Progenitor cell of endocrine pancreas (in vitro differentiated cells): ENCODE data around the gene SFTPA2. TPM values are rescaled to one million over a fixed set of nuclear protein-coding genes. Genes with fewer than 3 reads are reported as not detected.
"Not testable (repeated sequence)": the region's sequence is repeated elsewhere in the genome, so short reads cannot be mapped to it uniquely, and the experiment has no call there.

Experiments used
- DNase-seq: peaks from one replicate; pipeline ENCODE4 v3.0.0; 2021; ENCODE audit warnings: low spot score; ENCODE audit not compliant: unreplicated experiment
- H3K27ac Mint-ChIP-seq: 2 replicates; pipeline ENCODE4 v1.8.0; 2021; ENCODE audit warnings: mild to moderate bottlenecking, moderate library complexity, mixed read lengths
- H3K27me3 Mint-ChIP-seq: 2 replicates; pipeline ENCODE4 v1.8.0; 2021; ENCODE audit warnings: mixed read lengths
- H3K36me3 Mint-ChIP-seq: 2 replicates; pipeline ENCODE4 v1.8.0; 2022; ENCODE audit warnings: mixed read lengths; ENCODE audit not compliant: insufficient read depth
- H3K4me1 Mint-ChIP-seq: 2 replicates; pipeline ENCODE4 v1.8.0; 2021; ENCODE audit warnings: low read depth, mixed read lengths
- H3K4me3 Mint-ChIP-seq: 2 replicates; pipeline ENCODE4 v1.8.0; 2021; ENCODE audit warnings: low read depth, mild to moderate bottlenecking, moderate library complexity, mixed read lengths
- H3K9me3 Mint-ChIP-seq: 2 replicates; pipeline ENCODE4 v1.8.0; 2021; ENCODE audit warnings: low read depth, mixed read lengths
- total RNA-seq: library from RNA; stranded (reverse); gene quantifications from 2 replicates; pipeline ENCODE4 v1.2.1, GENCODE V29; 2021
- TF ChIP-seq, protein P1 (sequence below): fragments of 200-600 bp; sonication (generic); IDR thresholded peaks from one replicate; pipeline ENCODE4 v1.5.0; 2021; ENCODE audit warnings: antibody characterized with exemption, mild to moderate bottlenecking; ENCODE audit not compliant: unreplicated experiment

Gene SFTPA2
- total RNA-seq, 1 donor from 2014 or later = not detected

GRCh38 chr10:79542626-79543025 lies 17.6 kb downstream of the SFTPA2 start:
- Mint-ChIP-seq H3K4me3 (no peak overlapping the region), H3K4me1 (no peaks in the 10 kb centered on the region), H3K9me3 (no peaks in the 10 kb centered on the region), H3K27me3 (peaks cover 13% of the 10 kb centered on the region), H3K27ac (no peak overlapping the region), H3K36me3 (no peaks in the 10 kb centered on the region)
- no peak for DNase-seq
- TF ChIP-seq, protein P1, sequence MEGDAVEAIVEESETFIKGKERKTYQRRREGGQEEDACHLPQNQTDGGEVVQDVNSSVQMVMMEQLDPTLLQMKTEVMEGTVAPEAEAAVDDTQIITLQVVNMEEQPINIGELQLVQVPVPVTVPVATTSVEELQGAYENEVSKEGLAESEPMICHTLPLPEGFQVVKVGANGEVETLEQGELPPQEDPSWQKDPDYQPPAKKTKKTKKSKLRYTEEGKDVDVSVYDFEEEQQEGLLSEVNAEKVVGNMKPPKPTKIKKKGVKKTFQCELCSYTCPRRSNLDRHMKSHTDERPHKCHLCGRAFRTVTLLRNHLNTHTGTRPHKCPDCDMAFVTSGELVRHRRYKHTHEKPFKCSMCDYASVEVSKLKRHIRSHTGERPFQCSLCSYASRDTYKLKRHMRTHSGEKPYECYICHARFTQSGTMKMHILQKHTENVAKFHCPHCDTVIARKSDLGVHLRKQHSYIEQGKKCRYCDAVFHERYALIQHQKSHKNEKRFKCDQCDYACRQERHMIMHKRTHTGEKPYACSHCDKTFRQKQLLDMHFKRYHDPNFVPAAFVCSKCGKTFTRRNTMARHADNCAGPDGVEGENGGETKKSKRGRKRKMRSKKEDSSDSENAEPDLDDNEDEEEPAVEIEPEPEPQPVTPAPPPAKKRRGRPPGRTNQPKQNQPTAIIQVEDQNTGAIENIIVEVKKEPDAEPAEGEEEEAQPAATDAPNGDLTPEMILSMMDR = no peak

DNA sequence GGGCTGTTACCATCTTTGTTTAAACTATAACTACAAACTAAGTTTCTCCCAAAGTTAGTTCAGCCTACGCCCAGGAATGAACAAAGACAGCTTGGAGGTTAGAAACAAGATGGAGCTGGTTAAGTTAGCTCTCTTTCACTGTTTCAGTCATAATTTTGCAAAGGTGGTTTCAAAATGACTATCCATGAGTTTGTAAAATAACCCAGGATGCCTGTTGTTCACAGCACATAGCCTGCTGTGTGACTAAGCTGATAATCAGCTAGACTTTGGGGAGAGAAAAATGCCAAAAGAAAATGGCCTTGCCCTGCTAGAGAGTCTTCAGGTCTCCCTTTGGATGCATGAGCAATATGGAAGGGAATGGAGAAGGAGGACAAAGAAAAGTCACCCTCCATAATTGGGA lies 19.3 kb downstream of the SFTPA2 start:
- H3K4me3 Mint-ChIP-seq, H3K9me3 Mint-ChIP-seq, H3K27ac Mint-ChIP-seq, H3K4me1 Mint-ChIP-seq, H3K36me3 Mint-ChIP-seq, H3K27me3 Mint-ChIP-seq, DNase-seq: not testable (repeated sequence)

DNA sequence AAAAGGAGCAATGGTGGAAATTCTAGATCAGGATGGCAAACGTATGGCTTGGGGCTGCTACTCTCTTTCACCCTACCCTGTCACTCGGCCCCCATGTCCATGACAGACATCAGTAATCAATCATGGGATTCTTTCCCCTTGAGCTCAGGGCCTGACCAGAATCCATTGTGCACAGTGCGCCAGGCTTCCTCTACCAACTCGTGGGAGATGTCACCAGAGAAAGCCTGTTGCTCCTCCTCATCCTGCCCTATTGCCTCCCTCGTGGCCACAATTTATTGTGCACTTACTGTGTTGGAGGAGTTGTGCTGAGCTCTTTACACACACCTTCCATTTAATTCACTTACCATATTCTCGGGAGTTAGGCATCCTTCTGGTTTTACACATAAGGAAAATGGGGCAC lies 21.9 kb downstream of the SFTPA2 start:
- not testable (repeated sequence) for H3K4me1 Mint-ChIP-seq, H3K27me3 Mint-ChIP-seq, H3K9me3 Mint-ChIP-seq, H3K4me3 Mint-ChIP-seq, DNase-seq, H3K27ac Mint-ChIP-seq, H3K36me3 Mint-ChIP-seq

- not testable (repeated sequence) for DNase-seq, H3K27me3 Mint-ChIP-seq, H3K36me3 Mint-ChIP-seq, H3K9me3 Mint-ChIP-seq, H3K27ac Mint-ChIP-seq, H3K4me1 Mint-ChIP-seq, H3K4me3 Mint-ChIP-seq
Measured at GRCh38 chr10:79533903-79534175, 26.4 kb downstream of the SFTPA2 start.

- H3K4me1 Mint-ChIP-seq, H3K27me3 Mint-ChIP-seq, DNase-seq, H3K9me3 Mint-ChIP-seq, H3K36me3 Mint-ChIP-seq, H3K4me3 Mint-ChIP-seq, H3K27ac Mint-ChIP-seq: not testable (repeated sequence)
Measured at GRCh38 chr10:79533142-79533902, 26.9 kb downstream of the SFTPA2 start.

DNA sequence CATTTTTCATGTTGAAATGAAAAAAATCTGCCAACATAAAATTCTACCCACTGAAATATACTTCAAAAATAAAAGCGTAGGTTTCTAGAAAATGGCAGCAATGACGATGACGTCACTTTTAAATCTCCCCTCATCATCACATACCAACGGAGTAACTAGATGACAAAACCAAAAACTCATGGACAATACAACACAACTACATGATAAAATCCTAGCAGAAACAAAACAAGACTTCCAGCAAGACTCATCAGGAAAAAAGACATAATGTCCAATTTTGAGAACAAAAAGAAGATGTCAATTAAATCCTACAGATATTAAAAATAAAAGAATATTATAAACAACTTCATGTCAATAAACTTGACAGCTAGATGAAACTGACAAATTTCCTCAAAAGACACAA lies 31.9 kb downstream of the SFTPA2 start:
- not testable (repeated sequence) for H3K4me1 Mint-ChIP-seq, H3K27ac Mint-ChIP-seq, DNase-seq, H3K27me3 Mint-ChIP-seq, H3K4me3 Mint-ChIP-seq, H3K9me3 Mint-ChIP-seq, H3K36me3 Mint-ChIP-seq

DNA sequence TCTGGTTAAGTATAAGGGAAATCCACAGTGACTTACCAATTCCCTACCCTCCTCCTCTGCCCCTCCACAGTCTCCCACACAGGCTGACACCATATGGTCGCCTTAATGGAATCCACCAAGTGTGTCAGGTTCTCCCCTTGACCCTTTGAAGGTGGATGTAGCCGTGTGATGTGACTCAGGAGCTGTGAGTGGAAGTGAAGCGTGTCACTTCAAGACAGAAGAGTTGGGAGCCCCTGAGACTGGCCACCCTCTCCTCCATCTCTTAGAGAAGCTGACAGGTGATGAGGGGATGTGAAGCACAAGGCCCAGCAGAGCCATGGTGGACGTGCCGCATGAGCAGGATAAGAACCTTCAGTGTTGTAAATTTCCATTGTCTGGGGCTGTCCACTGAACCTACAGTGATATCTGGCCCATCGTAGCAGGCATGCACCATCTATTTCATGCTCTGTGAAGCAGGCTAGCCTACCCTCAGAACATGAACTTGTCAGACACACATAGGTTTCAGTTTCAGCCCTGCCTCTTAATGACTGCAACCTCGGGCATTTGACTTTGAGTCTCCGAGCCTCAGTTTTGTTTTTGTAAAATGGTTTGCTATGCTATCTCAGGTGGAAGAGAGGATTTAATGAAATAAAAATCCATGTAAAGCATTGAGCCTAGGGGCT lies 35.0 kb downstream of the SFTPA2 start:
- not testable (repeated sequence) for H3K27me3 Mint-ChIP-seq, H3K4me1 Mint-ChIP-seq, H3K27ac Mint-ChIP-seq, H3K4me3 Mint-ChIP-seq, DNase-seq, H3K36me3 Mint-ChIP-seq, H3K9me3 Mint-ChIP-seq

- not testable (repeated sequence) for H3K27ac Mint-ChIP-seq, DNase-seq, H3K4me3 Mint-ChIP-seq, H3K36me3 Mint-ChIP-seq, H3K9me3 Mint-ChIP-seq, H3K4me1 Mint-ChIP-seq, H3K27me3 Mint-ChIP-seq
- TF ChIP-seq, protein P1 = peak; percentile 20
Measured at GRCh38 chr10:79523157-79523853, 36.9 kb downstream of the SFTPA2 start.

DNA sequence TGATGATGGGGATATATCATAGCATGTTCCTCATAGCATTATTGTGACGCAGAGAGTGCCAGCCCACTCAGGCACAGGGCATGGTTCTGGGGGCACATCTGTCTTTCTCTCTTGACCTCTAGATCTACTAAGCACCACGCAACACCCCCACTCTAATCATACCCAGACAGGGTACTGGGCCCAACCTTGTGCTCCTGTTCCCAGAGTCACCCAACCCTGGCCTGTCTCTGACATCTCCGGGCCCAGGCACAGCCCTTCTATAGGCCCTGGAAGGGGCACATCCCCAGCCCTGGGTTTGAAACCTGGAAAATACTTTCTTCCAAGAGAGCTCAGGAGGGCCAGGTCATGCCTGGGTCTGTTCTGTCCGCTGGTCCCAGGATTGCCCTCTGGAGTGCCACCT lies 37.7 kb downstream of the SFTPA2 start:
- H3K27ac Mint-ChIP-seq, H3K4me3 Mint-ChIP-seq, H3K27me3 Mint-ChIP-seq, DNase-seq, H3K36me3 Mint-ChIP-seq, H3K9me3 Mint-ChIP-seq, H3K4me1 Mint-ChIP-seq: not testable (repeated sequence)

GRCh38 chr10:79521751-79522150 lies 38.5 kb downstream of the SFTPA2 start:
- H3K27ac Mint-ChIP-seq, H3K4me3 Mint-ChIP-seq, DNase-seq, H3K36me3 Mint-ChIP-seq, H3K27me3 Mint-ChIP-seq, H3K9me3 Mint-ChIP-seq, H3K4me1 Mint-ChIP-seq: not testable (repeated sequence)

DNA sequence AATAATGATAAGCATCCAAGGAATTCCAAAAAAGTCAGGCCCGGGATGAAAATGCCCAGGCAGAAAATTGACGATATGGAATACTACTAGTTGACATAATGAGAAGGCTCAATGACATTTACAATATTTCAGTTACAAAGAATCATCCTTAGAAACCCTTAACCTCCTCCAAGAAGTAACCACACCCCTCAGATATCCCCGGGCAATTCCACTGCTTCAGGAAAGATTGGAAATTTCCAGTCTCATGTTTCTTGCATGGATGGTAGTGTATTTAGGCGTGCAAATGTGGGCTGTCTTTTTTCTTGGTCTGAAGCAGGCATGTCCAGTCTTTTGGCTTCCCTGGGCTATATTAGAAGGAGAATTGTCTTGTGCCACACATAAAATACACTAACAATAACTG lies 42.6 kb downstream of the SFTPA2 start:
- H3K9me3 Mint-ChIP-seq, DNase-seq, H3K4me1 Mint-ChIP-seq, H3K4me3 Mint-ChIP-seq, H3K27ac Mint-ChIP-seq, H3K36me3 Mint-ChIP-seq: not testable (repeated sequence)
- peaks cover 16% of the 10 kb centered on the region for H3K27me3 Mint-ChIP-seq
